ENCODE measurements around the gene C16orf46.

Gene C16orf46

GRCh38 chr16:81077076-81077940, at the start of gene C16orf46:
C16orf46 (minus strand) TSS chr16:81077238; CDS start chr16:81063955, 13,283 bp downstream.
- Histone ChIP-seq H3K36me3 (replicated peaks; ENCODE audit: low read depth, low read length) (no peaks in the 10 kb centered on the region), H3K9ac (ENCODE audit: low read length) (peak within 1 kb of the TSS; percentile 79), H3K4me3 (ENCODE audit: low read length) (peak within 1 kb of the TSS; percentile 81), H3K9me3 (ENCODE audit: insufficient read depth, low read length) (no peaks in the 10 kb centered on the region), H3K79me2 (ENCODE audit: low read length) (no peaks in the 10 kb centered on the region), H3K27me3 (ENCODE audit: low read depth, low read length) (no peaks in the 10 kb centered on the region), H2AFZ (ENCODE audit: low read depth, low read length) (peak within 1 kb of the TSS; percentile 92), H3K4me2 (ENCODE audit: low read length) (peak within 1 kb of the TSS; percentile 93), H4K20me1 (ENCODE audit: insufficient read depth, low read length) (no peaks in the 10 kb centered on the region), H3K4me1 (ENCODE audit: low read length) (peaks cover 9% of the 10 kb centered on the region; the same call in 1 of the 2 replicates), H3K27ac (ENCODE audit: low read length) (peak within 1 kb of the TSS; percentile 60)
- TF ChIP-seq CTCF (IDR thresholded peaks at IDR 0.05; ENCODE audit: low read depth, low read length) (no peak), EZH2phosphoT487 (IDR thresholded peaks at IDR 0.05; ENCODE audit: low read depth) (no peak)

- no peak overlapping the region for H3K9ac ChIP-seq (ENCODE audit: low read length)
- H3K36me3 ChIP-seq (replicated peaks; ENCODE audit: low read depth, low read length): no peaks in the 10 kb centered on the region
- H3K27me3 ChIP-seq (ENCODE audit: low read depth, low read length): peaks cover 12% of the 10 kb centered on the region; the same call in 1 of the 2 replicates
- no peak overlapping the region for H3K27ac ChIP-seq (ENCODE audit: low read length)
- H3K4me1 ChIP-seq (ENCODE audit: low read length): no peaks in the 10 kb centered on the region
- no peaks in the 10 kb centered on the region for H4K20me1 ChIP-seq (ENCODE audit: insufficient read depth, low read length)
- H3K4me2 ChIP-seq (ENCODE audit: low read length): no peak overlapping the region
- no peak overlapping the region for H3K4me3 ChIP-seq (ENCODE audit: low read length)
- H3K79me2 ChIP-seq (ENCODE audit: low read length): no peaks in the 10 kb centered on the region
- TF ChIP-seq EZH2phosphoT487 (IDR thresholded peaks at IDR 0.05; ENCODE audit: low read depth): no peak
- no peak for TF ChIP-seq CTCF (IDR thresholded peaks at IDR 0.05; ENCODE audit: low read depth, low read length)
- H2AFZ ChIP-seq (ENCODE audit: low read depth, low read length): no peak overlapping the region
- no peaks in the 10 kb centered on the region for H3K9me3 ChIP-seq (ENCODE audit: insufficient read depth, low read length)
Measured at GRCh38 chr16:81123092-81123852, 46.2 kb upstream of the C16orf46 start.

- Histone ChIP-seq H2AFZ (ENCODE audit: low read depth, low read length) (no peak overlapping the region), H3K27me3 (ENCODE audit: low read depth, low read length) (peaks cover 5% of the 10 kb centered on the region; the same call in 1 of the 2 replicates), H3K79me2 (ENCODE audit: low read length) (no peaks in the 10 kb centered on the region), H4K20me1 (ENCODE audit: insufficient read depth, low read length) (no peaks in the 10 kb centered on the region), H3K9me3 (ENCODE audit: insufficient read depth, low read length) (no peaks in the 10 kb centered on the region), H3K36me3 (replicated peaks; ENCODE audit: low read depth, low read length) (no peaks in the 10 kb centered on the region), H3K9ac (ENCODE audit: low read length) (no peak overlapping the region), H3K4me2 (ENCODE audit: low read length) (no peak overlapping the region), H3K27ac (ENCODE audit: low read length) (no peak overlapping the region), H3K4me3 (ENCODE audit: low read length) (no peak overlapping the region), H3K4me1 (ENCODE audit: low read length) (no peaks in the 10 kb centered on the region)
- TF ChIP-seq CTCF (IDR thresholded peaks at IDR 0.05; ENCODE audit: low read depth, low read length) (no peak), EZH2phosphoT487 (IDR thresholded peaks at IDR 0.05; ENCODE audit: low read depth) (no peak)
Measured at GRCh38 chr16:81121474-81121990, 44.5 kb upstream of the C16orf46 start.

GRCh38 chr16:81117436-81117835, 40.4 kb upstream of the C16orf46 start:
- no peak overlapping the region for H2AFZ ChIP-seq (ENCODE audit: low read depth, low read length)
- no peak overlapping the region for H3K9ac ChIP-seq (ENCODE audit: low read length)
- H3K4me1 ChIP-seq (ENCODE audit: low read length): no peaks in the 10 kb centered on the region
- no peaks in the 10 kb centered on the region for H3K9me3 ChIP-seq (ENCODE audit: insufficient read depth, low read length)
- H3K27ac ChIP-seq (ENCODE audit: low read length): no peak overlapping the region
- H4K20me1 ChIP-seq (ENCODE audit: insufficient read depth, low read length): no peaks in the 10 kb centered on the region
- H3K4me3 ChIP-seq (ENCODE audit: low read length): no peak overlapping the region
- no peaks in the 10 kb centered on the region for H3K79me2 ChIP-seq (ENCODE audit: low read length)
- TF ChIP-seq EZH2phosphoT487 (IDR thresholded peaks at IDR 0.05; ENCODE audit: low read depth) (no peak), CTCF (IDR thresholded peaks at IDR 0.05; ENCODE audit: low read depth, low read length) (no peak)
- peaks cover 5% of the 10 kb centered on the region; the same call in 1 of the 2 replicates for H3K27me3 ChIP-seq (ENCODE audit: low read depth, low read length)
- H3K4me2 ChIP-seq (ENCODE audit: low read length): no peak overlapping the region
- no peaks in the 10 kb centered on the region for H3K36me3 ChIP-seq (replicated peaks; ENCODE audit: low read depth, low read length)
